GM23248 (cell line): ENCODE results near the gene RNF19B. TPM values are rescaled to one million over a fixed set of nuclear protein-coding genes. Genes with fewer than 3 reads are reported as not detected.

Experiments used
- DNase-seq: peaks from one replicate; pipeline ENCODE4 v3.0.0-alpha.2; 2015
- H2AFZ ChIP-seq: fragments of 200-600 bp; sonication (generic); 2 replicates; pipeline ENCODE4 v1.6.1; 2016; ENCODE audit warnings: antibody characterized with exemption
- H3F3A ChIP-seq: fragments of 200-600 bp; sonication (generic); 2 replicates; pipeline ENCODE4 v1.6.1; 2016; ENCODE audit warnings: mild to moderate bottlenecking, antibody characterized with exemption, mixed run types; ENCODE audit not compliant: insufficient read depth
- H3K27ac ChIP-seq: fragments of 200-600 bp; sonication (generic); 2 replicates; pipeline ENCODE4 v1.5.1; 2016; ENCODE audit warnings: mild to moderate bottlenecking
- H3K27me3 ChIP-seq: fragments of 200-600 bp; sonication (generic); replicated peaks from 2 replicates; pipeline ENCODE4 v1.6.1; 2016; ENCODE audit warnings: mild to moderate bottlenecking; ENCODE audit not compliant: insufficient read depth
- H3K36me3 ChIP-seq: fragments of 200-600 bp; sonication (generic); 2 replicates; pipeline ENCODE4 v1.6.1; 2016; ENCODE audit warnings: low read depth, mild to moderate bottlenecking
- H3K4me1 ChIP-seq: fragments of 200-600 bp; sonication (generic); 2 replicates; pipeline ENCODE4 v1.6.1; 2016; ENCODE audit warnings: mild to moderate bottlenecking; ENCODE audit not compliant: insufficient read depth
- H3K4me2 ChIP-seq: fragments of 200-600 bp; sonication (generic); one replicate; pipeline ENCODE4 v1.6.1; 2016; ENCODE audit warnings: mild to moderate bottlenecking; ENCODE audit not compliant: unreplicated experiment
- H3K4me3 ChIP-seq: fragments of 200-600 bp; sonication (generic); 2 replicates; pipeline ENCODE4 v1.5.1; 2016; ENCODE audit warnings: mild to moderate bottlenecking
- H3K79me2 ChIP-seq: fragments of 200-600 bp; sonication (generic); 2 replicates; pipeline ENCODE4 v1.6.1; 2016; ENCODE audit warnings: mild to moderate bottlenecking; ENCODE audit not compliant: insufficient read depth
- H3K9ac ChIP-seq: fragments of 200-600 bp; sonication (generic); 2 replicates; pipeline ENCODE4 v1.6.1; 2016; ENCODE audit warnings: mild to moderate bottlenecking
- H3K9me2 ChIP-seq: fragments of 200-600 bp; sonication (generic); 2 replicates; pipeline ENCODE4 v1.6.1; 2016; ENCODE audit warnings: mixed run types, mild to moderate bottlenecking, moderate library complexity; ENCODE audit not compliant: insufficient read depth
- H3K9me3 ChIP-seq: fragments of 200-600 bp; sonication (generic); one replicate; pipeline ENCODE4 v1.6.1; 2017; ENCODE audit warnings: low read depth
- H4K20me1 ChIP-seq: fragments of 200-600 bp; sonication (generic); 2 replicates; pipeline ENCODE4 v1.6.0; 2016; ENCODE audit not compliant: insufficient read depth
- EZH2 ChIP-seq: fragments of 200-600 bp; sonication (generic); IDR thresholded peaks from 2 replicates; pipeline ENCODE4 v1.6.1; 2018; ENCODE audit warnings: antibody characterized with exemption, mild to moderate bottlenecking; ENCODE audit not compliant: insufficient read depth, poor library complexity, severe bottlenecking
- EZH2phosphoT487 ChIP-seq: fragments of 200-600 bp; sonication (generic); IDR thresholded peaks from 2 replicates; pipeline ENCODE4 v1.6.1; 2018; ENCODE audit warnings: antibody characterized with exemption, moderate library complexity, mild to moderate bottlenecking, low read depth; ENCODE audit not compliant: insufficient read depth
- WGBS, 2 experiments: methylation state at CpG; one replicate each; pipeline ENCODE4 v1.1.6; 2015 to 2017; ENCODE audit warnings: low lambda C conversion rate in 2 of 2, low coverage in 1 of 2; ENCODE audit errors: missing lambda C conversion rate in 2 of 2; 5-methylcytosine and 5-hydroxymethylcytosine counted together
- in situ Hi-C: fragments of 300-500 bp; cut with MboI; formaldehyde crosslinking; loops from 2 replicates; pipeline ENCODE4 v1.15.0; 2020
- polyA plus RNA-seq: library from polyadenylated mRNA; unstranded; fragments of >200 nt; fragmentation: Nextera tagmentation; extraction: Ambion mirVana; gene quantifications from 2 replicates; pipeline ENCODE4 v1.2.1, GENCODE V29; 2016
- total RNA-seq: library from RNA; depleted of rRNA; stranded (reverse); fragments of >200 nt; shearing (Covaris generic); gene quantifications from 2 replicates; pipeline ENCODE4 v1.2.3, GENCODE V29; 2014

Gene RNF19B
- total and polyA plus RNA-seq, 2 experiments from 2014 or later, result 1.5 to 11.1 TPM

DNA sequence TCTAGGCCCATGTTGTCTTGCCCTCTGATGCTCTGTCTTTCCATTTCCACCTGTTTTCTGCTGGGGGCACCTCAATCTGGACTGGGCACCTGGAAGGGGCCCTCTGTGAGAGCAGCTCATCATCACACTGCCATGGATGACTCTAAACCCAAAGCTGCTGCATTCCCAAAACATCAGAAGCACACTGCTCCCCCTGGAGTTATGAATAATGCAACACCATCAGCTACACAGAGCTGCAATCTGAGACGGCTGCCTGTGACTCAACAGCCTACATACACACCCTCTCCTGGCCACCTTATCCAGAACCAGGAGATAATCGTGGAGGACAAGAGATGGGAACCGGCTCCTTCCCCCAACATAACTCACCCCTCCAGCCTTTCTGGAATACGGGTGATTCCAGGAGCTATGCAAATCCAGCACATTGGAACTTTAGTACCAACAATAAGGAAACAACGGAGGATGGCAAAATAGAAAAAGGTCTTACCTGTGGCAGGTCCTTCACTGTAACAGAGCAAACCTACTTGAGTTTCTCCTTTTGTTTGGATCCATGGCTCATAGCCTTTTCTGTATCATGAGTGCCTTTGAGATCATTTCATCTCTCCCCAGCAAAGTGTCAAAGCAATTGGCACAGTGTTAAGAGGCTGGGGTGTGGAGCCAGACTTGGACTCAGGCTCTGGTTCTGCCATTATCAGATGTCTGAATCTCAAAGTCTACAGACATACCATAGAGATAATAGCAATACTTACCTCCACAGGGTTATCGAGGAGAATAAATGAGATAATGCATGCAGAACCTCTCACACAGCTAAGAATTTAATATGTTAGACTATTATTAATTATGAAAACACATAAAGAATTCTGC lies 42.8 kb upstream of the RNF19B start:
- no peak overlapping the region for H3K27ac ChIP-seq
- no peaks in the 10 kb centered on the region for H3K9me2 ChIP-seq
- peak overlapping the region; percentile 30 for H3K4me2 ChIP-seq
- no peaks in the 10 kb centered on the region for H4K20me1 ChIP-seq
- H3K4me3 ChIP-seq, result no peak overlapping the region
- no peaks in the 10 kb centered on the region for H3K27me3 ChIP-seq
- peak; percentile 96 for DNase-seq
- no peak overlapping the region for H2AFZ ChIP-seq
- no peaks in the 10 kb centered on the region for H3K79me2 ChIP-seq
- 35 to 40% methylated on average over 6 of the region's 6 CpGs for WGBS, 2 experiments
- peaks cover 30% of the 10 kb centered on the region for H3F3A ChIP-seq
- peaks cover 32% of the 10 kb centered on the region for H3K4me1 ChIP-seq
- peaks cover 7% of the 10 kb centered on the region; the same call in 1 of the 2 replicates for H3K36me3 ChIP-seq
- in situ Hi-C loops, result loop anchor here (5.0 kb wide), 1 partner anchor 70 kb away; no protein-coding TSS in a partner anchor
- H3K9me3 ChIP-seq, result no peaks in the 10 kb centered on the region
- no peak for TF ChIP-seq EZH2
- H3K9ac ChIP-seq, result no peak overlapping the region

DNA sequence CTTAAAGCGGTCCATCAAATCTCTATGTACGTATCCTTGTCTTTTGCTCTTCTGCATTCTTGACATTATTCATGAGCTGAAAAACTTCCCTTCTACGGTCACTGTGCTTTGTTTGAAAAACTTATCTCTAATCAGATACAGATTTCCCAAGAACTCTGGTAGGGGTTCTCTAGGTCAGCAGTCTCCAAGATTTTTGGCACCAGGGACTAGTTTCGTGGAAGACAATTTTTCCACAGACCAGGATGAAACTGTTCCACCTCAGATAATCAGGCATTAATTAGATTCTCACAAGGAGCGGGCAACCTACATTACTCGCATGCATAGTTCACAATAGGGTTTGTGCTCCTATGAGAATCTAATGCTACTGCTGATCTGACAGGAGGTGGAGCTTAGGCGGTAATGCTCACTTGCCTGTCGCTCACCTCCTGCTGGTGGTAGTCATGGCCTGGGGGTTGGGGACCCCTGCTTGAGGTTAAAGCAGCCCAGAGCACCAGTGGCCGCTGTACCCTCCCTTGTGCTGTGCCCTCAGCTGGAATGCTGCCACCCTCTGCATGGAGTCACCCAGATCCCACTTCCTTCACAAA lies 41.3 kb upstream of the RNF19B start:
- no peaks in the 10 kb centered on the region for H3K9me3 ChIP-seq
- no peaks in the 10 kb centered on the region for H3K9me2 ChIP-seq
- DNase-seq, result no peak
- no peak for TF ChIP-seq EZH2
- no peak for TF ChIP-seq EZH2phosphoT487
- H3K79me2 ChIP-seq, result no peaks in the 10 kb centered on the region
- no peak overlapping the region for H3K4me2 ChIP-seq
- peaks cover 27% of the 10 kb centered on the region for H3K4me1 ChIP-seq
- peaks cover 29% of the 10 kb centered on the region for H3F3A ChIP-seq
- 79 to 80% methylated on average over 9 of the region's 9 CpGs for WGBS, 2 experiments
- H3K27ac ChIP-seq, result no peak overlapping the region
- H3K27me3 ChIP-seq, result no peaks in the 10 kb centered on the region
- no peak overlapping the region for H3K4me3 ChIP-seq
- H4K20me1 ChIP-seq, result no peaks in the 10 kb centered on the region
- no peaks in the 10 kb centered on the region; the same call in 1 of the 2 replicates for H3K36me3 ChIP-seq
- H2AFZ ChIP-seq, result no peak overlapping the region
- H3K9ac ChIP-seq, result no peak overlapping the region
- in situ Hi-C loops, result loop anchor here (5.0 kb wide), 1 partner anchor 69 kb away; no protein-coding TSS in a partner anchor

DNA sequence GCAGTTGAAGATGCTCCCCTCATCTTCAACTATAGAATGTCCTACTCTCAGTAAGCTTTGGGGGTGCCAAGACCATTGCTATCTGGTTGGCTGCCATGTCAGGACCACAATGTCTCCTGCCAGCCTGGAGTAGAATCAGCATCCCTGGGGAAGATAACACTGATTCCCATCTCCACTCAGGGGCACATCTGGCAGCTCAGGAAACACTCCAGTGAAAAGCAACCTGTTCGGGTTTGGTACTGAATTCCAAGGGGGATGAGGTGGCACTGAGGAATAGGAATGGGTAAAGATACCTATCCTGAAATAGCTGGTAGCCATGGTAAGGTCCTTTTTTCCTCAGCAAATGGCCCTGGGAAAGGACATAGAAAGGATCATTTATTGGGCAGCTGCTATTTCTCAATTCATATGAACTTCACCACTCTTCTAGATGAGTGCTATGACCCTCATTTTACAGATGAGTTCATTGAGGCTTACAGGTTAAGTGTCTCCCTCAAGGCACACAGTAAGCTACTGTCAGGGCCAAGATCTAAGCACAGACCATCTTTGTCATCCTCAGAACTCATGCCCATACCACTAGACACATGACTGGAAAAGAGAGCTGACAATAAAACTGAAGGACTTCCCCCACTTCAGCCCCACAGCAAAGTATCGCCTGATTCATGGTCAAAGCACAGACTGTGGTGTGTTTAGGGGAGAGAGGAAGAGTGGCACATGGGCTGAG lies 40.7 kb upstream of the RNF19B start:
- Histone ChIP-seq H3K79me2 (no peaks in the 10 kb centered on the region), H3K27me3 (no peaks in the 10 kb centered on the region), H3K4me3 (no peak overlapping the region), H4K20me1 (no peaks in the 10 kb centered on the region), H3F3A (peaks cover 25% of the 10 kb centered on the region), H3K9me3 (no peaks in the 10 kb centered on the region), H3K9ac (no peak overlapping the region), H3K4me1 (peaks cover 26% of the 10 kb centered on the region), H3K4me2 (no peak overlapping the region), H3K9me2 (no peaks in the 10 kb centered on the region), H3K36me3 (no peaks in the 10 kb centered on the region; the same call in 1 of the 2 replicates), H3K27ac (no peak overlapping the region), H2AFZ (no peak overlapping the region)
- WGBS, 2 experiments, result 93 to 97% methylated on average over 2 of the region's 2 CpGs
- no peak for TF ChIP-seq EZH2
- no peak for TF ChIP-seq EZH2phosphoT487
- DNase-seq, result no peak
- in situ Hi-C loops, result loop anchor here (5.0 kb wide), 1 partner anchor 68 kb away; no protein-coding TSS in a partner anchor

DNA sequence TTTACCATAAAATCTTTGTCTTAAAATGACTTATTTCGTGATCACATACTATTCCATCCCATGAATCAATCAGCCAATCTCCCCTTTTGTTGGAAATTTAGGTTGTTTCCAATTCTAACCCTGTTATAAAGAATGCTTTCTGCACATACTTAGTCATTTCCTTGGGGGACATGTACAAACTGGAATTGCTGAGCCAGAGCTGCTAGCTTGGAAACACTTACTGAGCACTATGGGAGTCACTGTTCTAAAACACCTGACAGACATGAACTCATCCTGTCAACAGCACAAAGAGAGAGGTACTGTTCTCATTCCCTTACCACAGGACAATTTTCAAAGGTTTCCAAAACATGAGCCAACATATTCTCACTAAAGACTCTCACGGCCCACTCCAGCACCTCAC lies 40.0 kb upstream of the RNF19B start:
- in situ Hi-C loops, result loop anchor here (5.0 kb wide), 1 partner anchor 67 kb away; no protein-coding TSS in a partner anchor
- no peak overlapping the region for H3K4me3 ChIP-seq
- DNase-seq, result peak; percentile 73
- H3K9me2 ChIP-seq, result no peaks in the 10 kb centered on the region
- H3K27me3 ChIP-seq, result no peaks in the 10 kb centered on the region
- H3K36me3 ChIP-seq, result no peaks in the 10 kb centered on the region; the same call in 1 of the 2 replicates
- peaks cover 23% of the 10 kb centered on the region for H3F3A ChIP-seq
- no peaks in the 10 kb centered on the region for H3K9me3 ChIP-seq
- WGBS, 2 experiments, result 72 to 78% methylated on average over 2 of the region's 2 CpGs
- no peaks in the 10 kb centered on the region for H4K20me1 ChIP-seq
- H3K4me2 ChIP-seq, result no peak overlapping the region
- TF ChIP-seq EZH2, result no peak
- no peak for TF ChIP-seq EZH2phosphoT487
- no peak overlapping the region for H2AFZ ChIP-seq
- H3K4me1 ChIP-seq, result peaks cover 26% of the 10 kb centered on the region
- no peak overlapping the region for H3K9ac ChIP-seq
- H3K27ac ChIP-seq, result no peak overlapping the region
- H3K79me2 ChIP-seq, result no peaks in the 10 kb centered on the region
